ENCODE data around the gene SDK2. TPM values are rescaled to one million over a fixed set of nuclear protein-coding genes. Genes with fewer than 3 reads are reported as not detected.

Gene SDK2
- total and polyA plus RNA-seq, 2 of the 8 experiments (the other 6 are each of a cell fraction or from before 2014, with no cell fraction given): 3.9 to 4.1 TPM

GRCh38 chr17:73494950-73495349 lies 149.3 kb downstream of the SDK2 start (continued):
- TF ChIP-seq KDM4A (IDR thresholded peaks at IDR 0.05; ENCODE audit: low read depth, low read length, severe bottlenecking) (no peak), EP300 (IDR thresholded peaks at IDR 0.05; ENCODE audit: borderline replicate concordance in 1 of 2, low read depth in 2 of 2, low read length in 2 of 2) (no peak), SIN3A (conservative IDR thresholded peaks at IDR 0.05 in 1 of 2, IDR thresholded peaks at IDR 0.05 in 1 of 2; ENCODE audit: low read depth in 1 of 2, low read length in 2 of 2) (no peak), CHD7 (IDR thresholded peaks at IDR 0.05; ENCODE audit: insufficient replicate concordance, low read length) (no peak), RFX5 (IDR thresholded peaks at IDR 0.05; ENCODE audit: borderline replicate concordance, low read depth, low read length) (no peak), CTBP2 (IDR thresholded peaks at IDR 0.05; ENCODE audit: borderline replicate concordance, insufficient read depth, insufficient read length, low read length) (no peak), SP1 (IDR thresholded peaks at IDR 0.05; ENCODE audit: low read depth, low read length) (no peak), SIRT6 (IDR thresholded peaks at IDR 0.05; ENCODE audit: low read length) (no peak)
